B cell (primary cell): Measurements from ENCODE around the gene GLP2R. TPM values are rescaled to one million over a fixed set of nuclear protein-coding genes. Genes with fewer than 3 reads are reported as not detected.

Experiments used
- ATAC-seq: fragments of 200-7000 bp; cut with Tn5 transposase; one replicate; pipeline ENCODE4 v1.10.0; 2021; ENCODE audit warnings: low read depth, mild to moderate bottlenecking, moderate number of reproducible peaks, moderate library complexity
- CTCF ChIA-PET: fragments of 350-600 bp; sonication (Branson Sonifier 250); formaldehyde crosslinking; loops from one replicate; lab custom pipeline; 2021; ENCODE audit warnings: antibody characterized with exemption, inconsistent platforms; lab: Charles Lee
- POLR2A ChIA-PET: fragments of 350-600 bp; sonication (Branson Sonifier 250); formaldehyde crosslinking; loops from one replicate; lab custom pipeline; 2021; ENCODE audit warnings: antibody characterized with exemption; lab: Charles Lee
- DNase-seq: peaks from one replicate; pipeline ENCODE4 v3.0.0; 2013
- H2AFZ ChIP-seq: 2 replicates; pipeline ENCODE4 v1.6.1; 2012; ENCODE audit warnings: mild to moderate bottlenecking, low read depth, low read length; ENCODE audit not compliant: insufficient read depth, poor library complexity, severe bottlenecking
- H3K27ac ChIP-seq, 2 donors: 1 replicate in 1 of 2; 2 replicates in 1 of 2; pipeline ENCODE4 v1.5.1; 2012 to 2013; ENCODE audit warnings: low read length in 2 of 2, mild to moderate bottlenecking in 2 of 2, moderate library complexity in 1 of 2
- H3K27me3 ChIP-seq, 4 experiments: fragments of 200-600 bp in 1 of 4; sonication (generic) in 1 of 4; replicated peaks in 1 of 4; 1 replicate in 2 of 4; 2 replicates in 2 of 4; pipeline versions ENCODE4 v1.6.1 to v1.7.0; 2013 to 2016; ENCODE audit warnings: low read length in 3 of 4, mild to moderate bottlenecking in 2 of 4, mixed read lengths in 1 of 4, moderate library complexity in 1 of 4; ENCODE audit not compliant: insufficient read depth in 4 of 4, control insufficient read depth in 3 of 4; ENCODE audit errors: control extremely low read depth in 1 of 4
- H3K36me3 ChIP-seq, 2 experiments: replicated peaks in 1 of 2; 1 replicate in 1 of 2; 2 replicates in 1 of 2; pipeline versions ENCODE4 v1.6.1 to v1.7.1; 2013; ENCODE audit warnings: low read length in 1 of 2; ENCODE audit not compliant: insufficient read depth in 2 of 2, control insufficient read depth in 1 of 2; ENCODE audit errors: control extremely low read depth in 1 of 2, extremely low read depth in 1 of 2
- H3K4me1 ChIP-seq, 2 donors: fragments of 200-600 bp in 1 of 2; sonication (generic) in 1 of 2; 1 replicate in 1 of 2; 2 replicates in 1 of 2; pipeline versions ENCODE4 v1.5.1 to v1.6.1; 2013 to 2017; ENCODE audit warnings: low read length in 2 of 2; ENCODE audit not compliant: control insufficient read depth in 2 of 2, insufficient read depth in 2 of 2
- H3K4me2 ChIP-seq: replicated peaks from 2 replicates; pipeline ENCODE3; 2012; ENCODE audit warnings: mild to moderate bottlenecking, low read depth, low read length; ENCODE audit not compliant: poor library complexity, severe bottlenecking
- H3K4me3 ChIP-seq, 5 experiments: fragments of 200-600 bp in 1 of 5; sonication (generic) in 1 of 5; 1 replicate in 3 of 5; 2 replicates in 2 of 5; pipeline versions ENCODE4 v1.5.1 to v1.7.0; 2011 to 2016; ENCODE audit warnings: low read length in 4 of 5, mild to moderate bottlenecking in 4 of 5, low read depth in 2 of 5, control low read depth in 1 of 5, moderate library complexity in 1 of 5; ENCODE audit not compliant: insufficient read depth in 1 of 5; ENCODE audit errors: control extremely low read depth in 1 of 5, extremely low read depth in 1 of 5
- H3K79me2 ChIP-seq: fragments of 200-600 bp; sonication (generic); one replicate; pipeline ENCODE4 v1.6.0; 2016; ENCODE audit warnings: low read length; ENCODE audit not compliant: control insufficient read depth, insufficient read depth
- H3K9ac ChIP-seq: fragments of 200-600 bp; sonication (generic); 2 replicates; pipeline ENCODE4 v1.6.1; 2017; ENCODE audit warnings: mild to moderate bottlenecking, low read length, moderate library complexity
- H3K9me3 ChIP-seq, 3 donors: one replicate each; pipeline versions ENCODE4 v1.6.1 to v1.7.1; 2013; ENCODE audit warnings: low read length in 2 of 3; ENCODE audit not compliant: control insufficient read depth in 2 of 3, insufficient read depth in 1 of 3; ENCODE audit errors: control extremely low read depth in 1 of 3
- H4K20me1 ChIP-seq: 2 replicates; pipeline ENCODE4 v1.6.0; 2012; ENCODE audit warnings: mild to moderate bottlenecking, low read length; ENCODE audit not compliant: insufficient read depth, control insufficient read depth, poor library complexity, severe bottlenecking
- H3K27ac Mint-ChIP-seq: one replicate; pipeline ENCODE4 v1.8.0; 2021; ENCODE audit warnings: mixed read lengths
- H3K27me3 Mint-ChIP-seq: one replicate; pipeline ENCODE4 v1.8.0; 2021; ENCODE audit warnings: mixed read lengths
- H3K4me1 Mint-ChIP-seq: one replicate; pipeline ENCODE4 v1.8.0; 2021; ENCODE audit warnings: mixed read lengths
- H3K4me3 Mint-ChIP-seq: one replicate; pipeline ENCODE4 v1.8.0; 2021; ENCODE audit warnings: mixed read lengths
- H3K9me3 Mint-ChIP-seq: one replicate; pipeline ENCODE4 v1.8.0; 2022; ENCODE audit warnings: mixed read lengths; ENCODE audit not compliant: insufficient read depth
- EZH2 ChIP-seq: IDR thresholded peaks from 2 replicates; pipeline ENCODE4 v1.6.1; 2012; ENCODE audit warnings: borderline replicate concordance, low read depth, mild to moderate bottlenecking, moderate library complexity, low read length; ENCODE audit not compliant: insufficient read depth, poor library complexity, severe bottlenecking
- WGBS: methylation state at CpG from one replicate; pipeline ENCODE4 v1.1.5; 2013; ENCODE audit warnings: missing lambda C conversion rate; ENCODE audit not compliant: insufficient coverage; 5-methylcytosine and 5-hydroxymethylcytosine counted together
- intact Hi-C: fragments of 100-400 bp; cut with micrococcal nuclease; formaldehyde crosslinking; loops from one replicate; pipeline ENCODE4 v1.10.0; 2022
- polyA plus RNA-seq: library from polyadenylated mRNA; depleted of rRNA; stranded (reverse); fragments of >200 nt; gene quantifications from 2 replicates; pipeline ENCODE4 v1.2.3, GENCODE V29; 2012
- total RNA-seq, 2 donors: library from RNA; stranded (reverse); fragments of 120-200 nt in 1 of 2; gene quantifications; 1 replicate in 1 of 2; 2 replicates in 1 of 2; pipeline versions ENCODE4 v1.2.3 to v1.2.4, GENCODE V29; 2013 to 2022
- TF ChIP-seq, protein P1 (sequence below): fragments of 200-600 bp; IDR thresholded peaks from one replicate; pipeline ENCODE4 v1.8.0; 2022; ENCODE audit warnings: antibody characterized with exemption, mild to moderate bottlenecking

The GLP2R gene
- total and polyA plus RNA-seq, 2 donors (not counting 1 experiment from before 2014, with no cell fraction given), result not detected

DNA sequence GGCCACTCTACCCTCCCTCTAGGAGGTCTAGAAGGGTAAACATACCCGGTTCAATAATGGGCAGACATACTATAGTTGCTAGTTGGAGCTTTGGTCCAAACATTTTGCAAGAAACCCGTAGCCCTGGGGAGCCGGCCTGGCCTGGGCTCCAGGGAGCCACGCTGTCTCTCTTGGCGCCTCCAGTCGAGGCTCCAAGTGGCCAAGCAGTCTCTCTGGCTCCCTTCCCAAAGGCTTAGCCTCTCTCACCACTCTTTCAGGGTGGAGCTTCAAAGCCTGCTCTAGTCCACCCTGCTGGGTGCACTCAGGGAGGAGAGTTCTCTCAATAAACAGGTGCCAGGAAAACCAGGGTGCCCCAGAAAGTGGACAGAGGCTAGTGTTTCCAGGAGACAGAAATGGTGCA lies 47.1 kb downstream of the GLP2R start:
- CTCF ChIA-PET, result no interaction called here
- H3K4me1 Mint-ChIP-seq, result no peaks in the 10 kb centered on the region
- Histone ChIP-seq H2AFZ (no peak overlapping the region), H3K79me2 (no peaks in the 10 kb centered on the region), H4K20me1 (no peaks in the 10 kb centered on the region), H3K4me3 (no peak overlapping the region), H3K27me3 (peaks cover 0 to 8% (median 0%) of the 10 kb centered on the region in 4 experiments), H3K36me3 (no peaks in the 10 kb centered on the region), H3K9me3 (peaks cover 0 to 3% (median 0%) of the 10 kb centered on the region in 3 donors), H3K9ac (no peak overlapping the region), H3K4me1 (no peaks in the 10 kb centered on the region), H3K4me2 (no peak overlapping the region), H3K27ac (no peak overlapping the region)
- ATAC-seq (no peak), DNase-seq (no peak)
- no peak for TF ChIP-seq EZH2
- TF ChIP-seq, protein P1, sequence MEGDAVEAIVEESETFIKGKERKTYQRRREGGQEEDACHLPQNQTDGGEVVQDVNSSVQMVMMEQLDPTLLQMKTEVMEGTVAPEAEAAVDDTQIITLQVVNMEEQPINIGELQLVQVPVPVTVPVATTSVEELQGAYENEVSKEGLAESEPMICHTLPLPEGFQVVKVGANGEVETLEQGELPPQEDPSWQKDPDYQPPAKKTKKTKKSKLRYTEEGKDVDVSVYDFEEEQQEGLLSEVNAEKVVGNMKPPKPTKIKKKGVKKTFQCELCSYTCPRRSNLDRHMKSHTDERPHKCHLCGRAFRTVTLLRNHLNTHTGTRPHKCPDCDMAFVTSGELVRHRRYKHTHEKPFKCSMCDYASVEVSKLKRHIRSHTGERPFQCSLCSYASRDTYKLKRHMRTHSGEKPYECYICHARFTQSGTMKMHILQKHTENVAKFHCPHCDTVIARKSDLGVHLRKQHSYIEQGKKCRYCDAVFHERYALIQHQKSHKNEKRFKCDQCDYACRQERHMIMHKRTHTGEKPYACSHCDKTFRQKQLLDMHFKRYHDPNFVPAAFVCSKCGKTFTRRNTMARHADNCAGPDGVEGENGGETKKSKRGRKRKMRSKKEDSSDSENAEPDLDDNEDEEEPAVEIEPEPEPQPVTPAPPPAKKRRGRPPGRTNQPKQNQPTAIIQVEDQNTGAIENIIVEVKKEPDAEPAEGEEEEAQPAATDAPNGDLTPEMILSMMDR, result no peak
- H3K4me3 Mint-ChIP-seq, result no peak overlapping the region
- POLR2A ChIA-PET, result no interaction called here
- intact Hi-C loops, result no loop called here
- no peak overlapping the region for H3K27ac Mint-ChIP-seq
- H3K27me3 Mint-ChIP-seq, result peaks cover 9% of the 10 kb centered on the region
- 71% methylated on average over 6 of the region's 6 CpGs for WGBS
- H3K9me3 Mint-ChIP-seq, result no peaks in the 10 kb centered on the region

DNA sequence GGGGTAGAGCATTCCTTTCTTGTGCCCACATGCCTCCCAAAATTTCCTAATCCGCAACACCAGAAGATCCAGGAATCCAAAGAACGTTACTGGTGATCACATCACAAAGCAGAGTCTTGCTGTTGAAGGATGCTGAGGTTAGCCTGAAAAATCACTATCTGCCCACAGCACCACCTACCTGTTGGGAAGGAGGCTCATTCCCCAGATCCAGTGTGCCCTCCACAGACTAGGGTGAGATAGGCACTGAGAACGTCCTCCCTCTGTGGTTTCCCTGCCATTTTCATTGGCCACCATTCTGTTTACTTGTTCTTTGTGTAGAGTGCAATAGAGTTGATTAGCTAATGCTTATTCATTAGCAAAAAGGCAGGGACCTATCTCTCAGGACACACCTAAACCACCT lies 49.0 kb downstream of the GLP2R start:
- POLR2A ChIA-PET, result no interaction called here
- TF ChIP-seq, protein P1, result no peak
- no peak for TF ChIP-seq EZH2
- H3K9me3 Mint-ChIP-seq, result no peaks in the 10 kb centered on the region
- Histone ChIP-seq H2AFZ (no peak overlapping the region), H3K27me3 (peaks cover 0 to 8% (median 0%) of the 10 kb centered on the region in 4 experiments), H3K9me3 (no peaks in the 10 kb centered on the region), H3K27ac (no peak overlapping the region), H3K4me1 (no peaks in the 10 kb centered on the region), H3K36me3 (no peaks in the 10 kb centered on the region), H4K20me1 (no peaks in the 10 kb centered on the region), H3K4me3 (no peak overlapping the region), H3K4me2 (no peak overlapping the region), H3K9ac (no peak overlapping the region), H3K79me2 (no peaks in the 10 kb centered on the region)
- DNase-seq, result no peak
- no peak overlapping the region for H3K4me3 Mint-ChIP-seq
- no peak overlapping the region for H3K27ac Mint-ChIP-seq
- CTCF ChIA-PET, result interaction anchor here (0.9 kb wide), 1 partner anchor 45 kb away, joined by 3 read pairs; no protein-coding TSS in a partner anchor
- ATAC-seq, result no peak
- intact Hi-C loops, result no loop called here
- peaks cover 9% of the 10 kb centered on the region for H3K27me3 Mint-ChIP-seq
- H3K4me1 Mint-ChIP-seq, result no peaks in the 10 kb centered on the region
- WGBS, result no CpG with 5 or more reads among the region's 3 CpGs
